K562 (cell line): Measurements from ENCODE around the gene CMTR1. TPM values are rescaled to one million over a fixed set of nuclear protein-coding genes. Genes with fewer than 3 reads are reported as not detected.

Experiments
- ATAC-seq: fragments of 200-7000 bp; cut with Tn5 transposase; 3 replicates; pipeline ENCODE4 v1.9.1; 2020; ENCODE audit warnings: moderate library complexity
- BruUV-seq: library from RNA; stranded (reverse); fragments of 400-500 nt; replicated peaks from 2 replicates; lab custom pipeline; 2021; lab: Mats Ljungman, UMichigan
- CTCF ChIA-PET: fragments of 300-600 bp; formaldehyde crosslinking; extraction: SDS; loops from one replicate; lab custom pipeline; 2021; ENCODE audit warnings: low intra/inter-chr PET ratio; lab: Yijun Ruan, JAX
- POLR2A ChIA-PET: fragments of 300-600, 350-650 bp; sonication (Branson Sonifier 250); formaldehyde crosslinking; extraction: SDS; loops from one replicate; lab custom pipeline; 2021; ENCODE audit warnings: antibody characterized with exemption, inconsistent platforms; lab: Yijun Ruan, JAX
- DNase-seq, 4 experiments: peaks; one replicate each; pipeline versions ENCODE4 v3.0.0 to v3.0.0-alpha.2; 2011 to 2018; ENCODE audit warnings: low spot score in 3 of 4, mixed read lengths in 3 of 4; ENCODE audit errors: extremely low read depth in 1 of 4
- FAIRE-seq: peaks from 2 replicates; lab custom pipeline; 2011; peaks lifted over from hg19 to GRCh38; lab: Jason Lieb, UNC
- H2AFZ ChIP-seq: 2 replicates; pipeline ENCODE4 v1.6.0; 2011; ENCODE audit warnings: low read depth, low read length, control low read depth, inconsistent platforms
- H3K27ac ChIP-seq: fragments of 200-600 bp; 3 replicates; pipeline ENCODE4 v1.8.0; 2011; ENCODE audit warnings: low read depth, mild to moderate bottlenecking, control low read depth, inconsistent platforms, low read length, moderate library complexity, mixed read lengths; ENCODE audit errors: extremely low read depth
- H3K27me3 ChIP-seq, 2 experiments: fragments of 300-600 bp in 1 of 2; 2 replicates in 1 of 2; 3 replicates in 1 of 2; pipeline versions ENCODE4 v1.6.0 to v1.8.0; 2011; ENCODE audit warnings: inconsistent platforms in 2 of 2, low read length in 2 of 2, mild to moderate bottlenecking in 1 of 2, mixed read lengths in 1 of 2, moderate library complexity in 1 of 2; ENCODE audit not compliant: control insufficient read depth in 2 of 2, insufficient read depth in 2 of 2
- H3K36me3 ChIP-seq: fragments of 300-600 bp; 3 replicates; pipeline ENCODE4 v1.8.0; 2011; ENCODE audit warnings: mild to moderate bottlenecking, low read length, inconsistent platforms; ENCODE audit not compliant: control insufficient read depth, insufficient read depth
- H3K4me1 ChIP-seq, 2 experiments: fragments of 200-600 bp in 1 of 2; replicated peaks in 1 of 2; 2 replicates in 1 of 2; 3 replicates in 1 of 2; pipeline versions ENCODE4 v1.5.1 to v1.8.0; 2011; ENCODE audit warnings: inconsistent platforms in 2 of 2, low read length in 2 of 2, mild to moderate bottlenecking in 1 of 2, mixed read lengths in 1 of 2, moderate library complexity in 1 of 2; ENCODE audit not compliant: control insufficient read depth in 2 of 2, insufficient read depth in 2 of 2
- H3K4me2 ChIP-seq: 2 replicates; pipeline ENCODE4 v1.6.1; 2011; ENCODE audit warnings: low read length, control low read depth, inconsistent platforms, mixed read lengths; ENCODE audit not compliant: insufficient read depth
- H3K4me3 ChIP-seq: fragments of 200-600 bp; sonication (generic), shearing (Covaris generic); 2 replicates; pipeline ENCODE4 v1.5.1; 2016; ENCODE audit warnings: control low read depth, inconsistent platforms
- H3K79me2 ChIP-seq: fragments of 200-600 bp; 3 replicates; pipeline ENCODE4 v1.8.0; 2011; ENCODE audit warnings: low read length, inconsistent platforms; ENCODE audit not compliant: control insufficient read depth, insufficient read depth
- H3K9ac ChIP-seq, 2 experiments: 2 replicates each; pipeline versions ENCODE4 v1.6.0 to v1.6.1; 2011; ENCODE audit warnings: low read depth in 2 of 2, low read length in 2 of 2, control low read depth in 1 of 2, inconsistent platforms in 1 of 2, mild to moderate bottlenecking in 1 of 2, mixed read lengths in 1 of 2; ENCODE audit not compliant: insufficient read depth in 1 of 2
- H3K9me1 ChIP-seq: one replicate; pipeline ENCODE4 v1.6.0; 2011; ENCODE audit warnings: inconsistent platforms, mild to moderate bottlenecking, low read length, moderate library complexity; ENCODE audit not compliant: control insufficient read depth, insufficient read depth
- H3K9me3 ChIP-seq: replicated peaks from 2 replicates; pipeline ENCODE4 v1.5.1; 2011; ENCODE audit warnings: low read depth, low read length, inconsistent platforms; ENCODE audit not compliant: control insufficient read depth, insufficient read depth
- H4K20me1 ChIP-seq: replicated peaks from 2 replicates; pipeline ENCODE4 v1.6.1; 2011; ENCODE audit warnings: low read length, inconsistent platforms, mixed read lengths; ENCODE audit not compliant: control insufficient read depth, insufficient read depth
- POLR2AphosphoS5 ChIP-seq: IDR thresholded peaks from 2 replicates; pipeline ENCODE4 v1.6.1; 2011; ENCODE audit warnings: mild to moderate bottlenecking, low read depth, low read length, moderate library complexity; ENCODE audit not compliant: control insufficient read depth, insufficient read depth
- SIX5 ChIP-seq, 2 experiments: IDR thresholded peaks; 2 replicates each; pipeline ENCODE4 v1.6.1; 2011; ENCODE audit warnings: low read length in 2 of 2, borderline replicate concordance in 1 of 2, low read depth in 1 of 2, mild to moderate bottlenecking in 1 of 2, moderate library complexity in 1 of 2; ENCODE audit not compliant: insufficient read depth in 1 of 2
- WGBS: fragments of 100-300 bp; shearing (Covaris generic); methylation state at CpG from one replicate; pipeline ENCODE4 v1.1.6; 2016; ENCODE audit warnings: low coverage, mixed read lengths; ENCODE audit not compliant: insufficient coverage; ENCODE audit errors: missing lambda C conversion rate; 5-methylcytosine and 5-hydroxymethylcytosine counted together
- in situ Hi-C: fragments of 300-500 bp; cut with MboI; formaldehyde crosslinking; loops from 4 replicates; pipeline ENCODE4 v1.15.0; 2018; ENCODE audit warnings: inconsistent platforms, mixed read lengths
- intact Hi-C: fragments of 100-400 bp; cut with micrococcal nuclease; formaldehyde crosslinking; loops from 2 replicates; pipeline ENCODE4 v1.14.2; 2022
- polyA plus RNA-seq, 8 experiments: library from polyadenylated mRNA; depleted of rRNA in 4 of 8; stranded (reverse) in 5 of 8; unstranded in 3 of 8; fragments of >200 nt; fragmentation: Nextera tagmentation in 2 of 8; fragmentation: Illumina TruSeq in 1 of 8; extraction: Ambion mirVana in 2 of 8; extraction: Trizol in 1 of 8; gene quantifications; 2 replicates each; pipeline versions ENCODE4 v1.2.1 to v1.2.3, GENCODE V29; 2011 to 2014; ENCODE audit warnings: inconsistent platforms in 1 of 8, missing spikeins in 1 of 8
- total RNA-seq, 7 experiments: library from RNA; depleted of rRNA in 6 of 7; stranded (reverse); fragments of >200 nt in 6 of 7; fragmentation: Illumina TruSeq in 2 of 7; extraction: Trizol in 2 of 7; gene quantifications; 2 replicates each; pipeline versions ENCODE4 v1.2.1 to v1.2.3, GENCODE V29; 2011 to 2021; ENCODE audit warnings: low replicate concordance in 1 of 7
- TF ChIP-seq, protein P1 (sequence below): fragments of 450-650 bp; formaldehyde crosslinking; IDR thresholded peaks from 2 replicates; pipeline ENCODE4 v1.4.0; 2020; ENCODE audit warnings: mild to moderate bottlenecking, moderate library complexity
- TF ChIP-seq, protein P2 (sequence below): fragments of 250-450 bp; sonication (Bioruptor Pico); IDR thresholded peaks from 2 replicates; pipeline ENCODE4 v1.4.0; 2020; ENCODE audit warnings: mild to moderate bottlenecking, moderate library complexity, borderline replicate concordance
- TF ChIP-seq, protein P3 (sequence below), 2 experiments: fragments of 450-650 bp; formaldehyde crosslinking in 1 of 2; IDR thresholded peaks; 2 replicates each; pipeline versions ENCODE4 v1.4.0 to v1.6.1; 2014 to 2020; ENCODE audit warnings: mild to moderate bottlenecking in 2 of 2, borderline replicate concordance in 1 of 2, low read depth in 1 of 2

CMTR1 gene
- total and polyA plus RNA-seq, 9 of the 15 experiments (the other 6 are each of a cell fraction or from before 2014, with no cell fraction given), result 2.9 to 63.5 (median 49.5) TPM

DNA sequence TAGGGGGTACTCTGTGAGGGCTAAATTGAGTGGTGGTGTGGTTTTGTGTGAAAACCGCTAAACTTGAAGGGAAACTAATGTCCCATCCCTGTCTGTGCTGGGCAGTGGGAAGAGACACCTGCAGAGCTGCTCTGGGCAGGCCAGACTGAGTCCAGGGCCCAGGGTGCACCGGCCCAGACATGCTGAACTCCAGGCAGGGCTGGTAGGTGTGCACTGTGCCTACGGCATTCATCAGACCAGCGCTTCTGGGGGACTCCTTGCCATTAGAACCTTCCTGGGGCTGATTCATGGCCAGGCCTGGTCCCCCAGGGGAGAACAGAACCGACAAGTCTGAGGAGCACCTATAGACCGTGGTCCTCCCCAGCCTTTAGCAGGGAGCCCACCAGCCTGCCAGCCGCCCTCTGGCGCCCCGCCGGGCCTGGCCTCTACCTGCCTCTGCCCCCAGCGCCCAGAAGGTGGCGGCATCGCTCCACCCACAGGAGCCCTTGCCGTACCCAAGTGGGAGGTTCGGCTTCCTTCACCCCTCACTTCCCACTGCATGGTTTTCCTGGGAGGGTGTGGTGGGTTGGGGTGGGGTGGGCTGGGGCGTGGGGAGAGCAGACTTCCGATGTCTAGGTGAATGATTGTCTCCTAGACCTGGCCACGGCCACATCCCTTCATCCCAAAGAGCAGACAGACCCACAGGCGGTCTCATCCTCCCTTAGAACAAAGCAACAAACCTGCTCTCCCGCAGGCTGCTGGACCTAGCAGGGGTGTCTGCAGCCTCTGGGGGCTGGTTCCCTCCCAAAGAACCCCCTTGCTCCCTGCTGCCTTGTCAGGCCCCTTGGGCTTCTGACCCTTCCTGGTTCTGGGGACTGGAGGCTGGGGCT is 51.1 kb downstream of the CMTR1 start:
- FAIRE-seq, result peak; percentile 40
- peaks cover 46% of the 10 kb centered on the region; the same call in 2 of the 3 replicates for H3K36me3 ChIP-seq
- no peaks in the 10 kb centered on the region for H3K27me3 ChIP-seq
- CTCF ChIA-PET, result interaction anchor here (1.0 to 3.0 kb wide), 5 partner anchors 82 to 528 kb away, joined by 4 to 18 read pairs (median 13); no protein-coding TSS in a partner anchor
- H3K9me1 ChIP-seq, result no peaks in the 10 kb centered on the region
- peak overlapping the region in 1 of 2 experiments; percentile 16; a peak in 2 of 4 replicates for H3K9ac ChIP-seq
- H2AFZ ChIP-seq, result no peak overlapping the region
- H3K4me3 ChIP-seq, result no peak overlapping the region
- H3K4me2 ChIP-seq, result no peak overlapping the region
- POLR2A ChIA-PET, result interaction anchor here (0.6 to 1.5 kb wide), 2 partner anchors 13 to 24 kb away, joined by 3 read pairs; no protein-coding TSS in a partner anchor
- intact Hi-C loops (loop anchor here (2.0 to 10.0 kb wide), 3 partner anchors 83 to 459 kb away; no protein-coding TSS in a partner anchor), in situ Hi-C loops (no loop called here)
- H3K79me2 ChIP-seq, result no peaks in the 10 kb centered on the region
- WGBS, result 41% methylated on average over 16 of the region's 20 CpGs
- BruUV-seq, result no TSS peak
- DNase-seq, result peak; percentile 73 to 88 (median 86)
- ATAC-seq, result peak; percentile 91
- no peaks in the 10 kb centered on the region for H3K9me3 ChIP-seq
- H3K27ac ChIP-seq, result no peak overlapping the region
- H4K20me1 ChIP-seq, result peaks cover 17% of the 10 kb centered on the region; the same call in 1 of the 2 replicates
- peaks cover 6 to 21% of the 10 kb centered on the region in 2 experiments; a peak in 4 of 5 replicates for H3K4me1 ChIP-seq
- TF ChIP-seq, protein P1, sequence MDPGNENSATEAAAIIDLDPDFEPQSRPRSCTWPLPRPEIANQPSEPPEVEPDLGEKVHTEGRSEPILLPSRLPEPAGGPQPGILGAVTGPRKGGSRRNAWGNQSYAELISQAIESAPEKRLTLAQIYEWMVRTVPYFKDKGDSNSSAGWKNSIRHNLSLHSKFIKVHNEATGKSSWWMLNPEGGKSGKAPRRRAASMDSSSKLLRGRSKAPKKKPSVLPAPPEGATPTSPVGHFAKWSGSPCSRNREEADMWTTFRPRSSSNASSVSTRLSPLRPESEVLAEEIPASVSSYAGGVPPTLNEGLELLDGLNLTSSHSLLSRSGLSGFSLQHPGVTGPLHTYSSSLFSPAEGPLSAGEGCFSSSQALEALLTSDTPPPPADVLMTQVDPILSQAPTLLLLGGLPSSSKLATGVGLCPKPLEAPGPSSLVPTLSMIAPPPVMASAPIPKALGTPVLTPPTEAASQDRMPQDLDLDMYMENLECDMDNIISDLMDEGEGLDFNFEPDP (CRISPR knock-in tag), result no peak
- TF ChIP-seq, protein P2, sequence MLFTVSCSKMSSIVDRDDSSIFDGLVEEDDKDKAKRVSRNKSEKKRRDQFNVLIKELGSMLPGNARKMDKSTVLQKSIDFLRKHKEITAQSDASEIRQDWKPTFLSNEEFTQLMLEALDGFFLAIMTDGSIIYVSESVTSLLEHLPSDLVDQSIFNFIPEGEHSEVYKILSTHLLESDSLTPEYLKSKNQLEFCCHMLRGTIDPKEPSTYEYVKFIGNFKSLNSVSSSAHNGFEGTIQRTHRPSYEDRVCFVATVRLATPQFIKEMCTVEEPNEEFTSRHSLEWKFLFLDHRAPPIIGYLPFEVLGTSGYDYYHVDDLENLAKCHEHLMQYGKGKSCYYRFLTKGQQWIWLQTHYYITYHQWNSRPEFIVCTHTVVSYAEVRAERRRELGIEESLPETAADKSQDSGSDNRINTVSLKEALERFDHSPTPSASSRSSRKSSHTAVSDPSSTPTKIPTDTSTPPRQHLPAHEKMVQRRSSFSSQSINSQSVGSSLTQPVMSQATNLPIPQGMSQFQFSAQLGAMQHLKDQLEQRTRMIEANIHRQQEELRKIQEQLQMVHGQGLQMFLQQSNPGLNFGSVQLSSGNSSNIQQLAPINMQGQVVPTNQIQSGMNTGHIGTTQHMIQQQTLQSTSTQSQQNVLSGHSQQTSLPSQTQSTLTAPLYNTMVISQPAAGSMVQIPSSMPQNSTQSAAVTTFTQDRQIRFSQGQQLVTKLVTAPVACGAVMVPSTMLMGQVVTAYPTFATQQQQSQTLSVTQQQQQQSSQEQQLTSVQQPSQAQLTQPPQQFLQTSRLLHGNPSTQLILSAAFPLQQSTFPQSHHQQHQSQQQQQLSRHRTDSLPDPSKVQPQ, result no peak
- TF ChIP-seq SIX5 (IDR thresholded peaks at IDR 0.05; ENCODE audit: borderline replicate concordance in 1 of 2, insufficient read depth in 1 of 2, low read depth in 1 of 2, low read length in 2 of 2) (no peak), POLR2AphosphoS5 (peak; percentile 15; the same call in 1 of the 2 replicates)
- TF ChIP-seq, protein P3, sequence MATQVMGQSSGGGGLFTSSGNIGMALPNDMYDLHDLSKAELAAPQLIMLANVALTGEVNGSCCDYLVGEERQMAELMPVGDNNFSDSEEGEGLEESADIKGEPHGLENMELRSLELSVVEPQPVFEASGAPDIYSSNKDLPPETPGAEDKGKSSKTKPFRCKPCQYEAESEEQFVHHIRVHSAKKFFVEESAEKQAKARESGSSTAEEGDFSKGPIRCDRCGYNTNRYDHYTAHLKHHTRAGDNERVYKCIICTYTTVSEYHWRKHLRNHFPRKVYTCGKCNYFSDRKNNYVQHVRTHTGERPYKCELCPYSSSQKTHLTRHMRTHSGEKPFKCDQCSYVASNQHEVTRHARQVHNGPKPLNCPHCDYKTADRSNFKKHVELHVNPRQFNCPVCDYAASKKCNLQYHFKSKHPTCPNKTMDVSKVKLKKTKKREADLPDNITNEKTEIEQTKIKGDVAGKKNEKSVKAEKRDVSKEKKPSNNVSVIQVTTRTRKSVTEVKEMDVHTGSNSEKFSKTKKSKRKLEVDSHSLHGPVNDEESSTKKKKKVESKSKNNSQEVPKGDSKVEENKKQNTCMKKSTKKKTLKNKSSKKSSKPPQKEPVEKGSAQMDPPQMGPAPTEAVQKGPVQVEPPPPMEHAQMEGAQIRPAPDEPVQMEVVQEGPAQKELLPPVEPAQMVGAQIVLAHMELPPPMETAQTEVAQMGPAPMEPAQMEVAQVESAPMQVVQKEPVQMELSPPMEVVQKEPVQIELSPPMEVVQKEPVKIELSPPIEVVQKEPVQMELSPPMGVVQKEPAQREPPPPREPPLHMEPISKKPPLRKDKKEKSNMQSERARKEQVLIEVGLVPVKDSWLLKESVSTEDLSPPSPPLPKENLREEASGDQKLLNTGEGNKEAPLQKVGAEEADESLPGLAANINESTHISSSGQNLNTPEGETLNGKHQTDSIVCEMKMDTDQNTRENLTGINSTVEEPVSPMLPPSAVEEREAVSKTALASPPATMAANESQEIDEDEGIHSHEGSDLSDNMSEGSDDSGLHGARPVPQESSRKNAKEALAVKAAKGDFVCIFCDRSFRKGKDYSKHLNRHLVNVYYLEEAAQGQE (IDR thresholded peaks at IDR 0.05; ENCODE audit: borderline replicate concordance), result peak; percentile 70
- TF ChIP-seq, protein P3 (CRISPR knock-in tag; IDR thresholded peaks at IDR 0.05; ENCODE audit: low read depth), result no peak
